Sigmoid colon (tissue), 7 donors: ENCODE data around the gene TANGO6. TPM values are rescaled to one million over a fixed set of nuclear protein-coding genes. Genes with fewer than 3 reads are reported as not detected.
"Not testable (repeated sequence)": the region's sequence is repeated elsewhere in the genome, so short reads cannot be mapped to it uniquely, and the experiment has no call there.

Experiments used
- DNase-seq: peaks from one replicate; pipeline ENCODE4 v3.0.0-alpha.2; 2019
- H3K27ac ChIP-seq, 4 donors: fragments of 200-600 bp; sonication (generic); one replicate each; pipeline ENCODE4 v1.5.1; 2016 to 2019; ENCODE audit warnings: mild to moderate bottlenecking in 1 of 4
- H3K27me3 ChIP-seq, 3 donors: fragments of 200-600 bp; sonication (generic); one replicate each; pipeline ENCODE4 v1.5.1; 2019; ENCODE audit warnings: mild to moderate bottlenecking in 1 of 3
- H3K36me3 ChIP-seq, 4 donors: fragments of 200-600 bp; sonication (generic); one replicate each; pipeline ENCODE4 v1.5.1; 2016 to 2019
- H3K4me1 ChIP-seq, 4 donors: fragments of 200-600 bp; sonication (generic); one replicate each; pipeline ENCODE4 v1.5.1; 2017 to 2019
- H3K4me3 ChIP-seq, 4 donors: fragments of 200-600 bp; sonication (generic); one replicate each; pipeline ENCODE4 v1.5.1; 2017 to 2019; ENCODE audit warnings: mild to moderate bottlenecking in 2 of 4, moderate library complexity in 1 of 4
- H3K9me3 ChIP-seq, 4 donors: fragments of 200-600 bp in 3 of 4; sonication (generic) in 3 of 4; one replicate each; pipeline versions ENCODE4 v1.5.1 to v1.6.1; 2013 to 2019
- EP300 ChIP-seq, 4 donors: sonication (generic); formaldehyde crosslinking; IDR thresholded peaks; one replicate each; pipeline ENCODE4 v1.6.1; 2017; ENCODE audit warnings: antibody characterized with exemption in 4 of 4
- POLR2A ChIP-seq, 2 donors: fragments of 450-650 bp; IDR thresholded peaks; one replicate each; pipeline ENCODE4 v1.6.1; 2016; ENCODE audit warnings: antibody characterized with exemption in 2 of 2, mild to moderate bottlenecking in 2 of 2, moderate library complexity in 2 of 2
- POLR2AphosphoS5 ChIP-seq, 4 donors: sonication (generic); formaldehyde crosslinking; IDR thresholded peaks; one replicate each; pipeline ENCODE4 v1.6.1; 2017; ENCODE audit warnings: antibody characterized with exemption in 4 of 4
- WGBS, 2 donors: extraction: QIAGEN DNeasy Blood & Tissue Kit; methylation state at CpG; one replicate each; pipeline ENCODE4 v1.1.7; 2013; 5-methylcytosine and 5-hydroxymethylcytosine counted together
- intact Hi-C: fragments of 100-400 bp; cut with DNase I; formaldehyde crosslinking; loops from one replicate; pipeline ENCODE4 v1.15.1; 2023
- polyA plus RNA-seq, 3 donors: library from polyadenylated mRNA; stranded (reverse); fragments of 200-250 nt; gene quantifications; one replicate each; pipeline ENCODE4 v1.2.3, GENCODE V29; 2013
- total RNA-seq, 4 donors: library from RNA; depleted of rRNA; stranded (reverse); fragments of >200 nt; gene quantifications; one replicate each; pipeline ENCODE4 v1.1.0, GENCODE V29; 2016
- TF ChIP-seq, protein P1 (sequence below), 4 experiments: fragments of 450-650 bp in 3 of 4; fragments of 200-600 bp in 1 of 4; IDR thresholded peaks; one replicate each; pipeline ENCODE4 v1.5.1; 2016 to 2019; ENCODE audit warnings: antibody characterized with exemption in 4 of 4, mild to moderate bottlenecking in 3 of 4, moderate library complexity in 2 of 4
- donor health status: healthy with polysubstance abuse.
- donor health status: Bipolar disorder and iron deficiency.
- donor health status: healthy.

Gene TANGO6
- total and polyA plus RNA-seq, 7 donors = 0.92 to 23.5 (median 16.0) TPM

DNA sequence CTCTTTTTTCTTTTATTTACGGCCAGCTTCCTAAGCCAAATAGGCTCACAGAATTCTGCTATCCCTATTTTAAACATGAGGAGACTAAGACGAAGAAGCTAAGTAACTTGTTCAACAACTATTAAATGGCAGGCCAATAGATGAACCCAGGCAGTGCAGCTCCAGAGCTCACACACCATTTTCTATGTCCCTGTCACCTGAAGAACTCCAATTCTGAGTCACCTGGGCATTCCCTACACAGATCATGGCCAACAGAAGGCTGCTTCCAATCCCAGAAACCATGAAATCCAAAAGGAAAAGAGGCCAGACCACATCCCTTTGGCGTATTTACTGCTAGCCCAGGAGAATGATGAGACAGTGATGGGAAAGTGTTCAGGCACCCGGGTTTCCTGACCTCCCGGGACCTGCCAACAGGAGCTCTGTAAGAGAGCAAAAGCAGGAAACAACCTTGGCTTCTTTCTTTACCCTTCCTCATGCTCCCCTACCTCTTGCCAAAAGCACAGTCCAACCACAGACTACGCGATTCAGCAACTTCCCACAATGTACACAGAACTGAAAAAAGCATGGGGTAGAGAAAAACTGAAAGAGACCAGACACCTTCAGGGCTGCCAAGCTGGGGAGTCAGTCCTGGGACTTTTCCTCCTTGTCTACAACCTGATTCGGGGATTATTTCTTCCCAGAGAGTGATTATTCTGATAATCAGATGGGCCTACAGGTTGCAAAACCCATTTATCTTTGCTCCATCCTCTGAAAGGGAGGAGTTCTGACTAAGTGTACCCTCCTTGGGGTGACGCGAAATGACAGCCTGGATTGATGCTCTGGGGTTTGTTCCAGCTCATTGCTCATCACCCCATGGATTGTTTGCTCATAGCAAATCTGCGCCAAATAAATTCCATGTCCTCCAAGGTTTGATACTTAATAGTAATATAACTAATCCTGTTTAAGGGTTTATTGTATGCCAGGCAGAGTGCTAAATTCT is 214.4 kb downstream of the TANGO6 start:
- DNase-seq = peak; percentile 62
- intact Hi-C loops = no loop called here
- 72 to 83% methylated on average over 11 of the region's 11 CpGs for WGBS, 2 donors
- peak in 2 of 4 donors; percentile 12 to 52 for TF ChIP-seq POLR2AphosphoS5 (IDR thresholded peaks at IDR 0.05)
- TF ChIP-seq EP300 (IDR thresholded peaks at IDR 0.05) = no peak
- Histone ChIP-seq H3K27ac (peak overlapping the region; percentile 52 to 76 (median 66)), H3K36me3 (no peaks in the 10 kb centered on the region), H3K4me3 (no peak overlapping the region), H3K9me3 (no peaks in the 10 kb centered on the region), H3K27me3 (no peaks in the 10 kb centered on the region), H3K4me1 (peaks cover 0 to 20% (median 15%) of the 10 kb centered on the region in 4 donors)

DNA sequence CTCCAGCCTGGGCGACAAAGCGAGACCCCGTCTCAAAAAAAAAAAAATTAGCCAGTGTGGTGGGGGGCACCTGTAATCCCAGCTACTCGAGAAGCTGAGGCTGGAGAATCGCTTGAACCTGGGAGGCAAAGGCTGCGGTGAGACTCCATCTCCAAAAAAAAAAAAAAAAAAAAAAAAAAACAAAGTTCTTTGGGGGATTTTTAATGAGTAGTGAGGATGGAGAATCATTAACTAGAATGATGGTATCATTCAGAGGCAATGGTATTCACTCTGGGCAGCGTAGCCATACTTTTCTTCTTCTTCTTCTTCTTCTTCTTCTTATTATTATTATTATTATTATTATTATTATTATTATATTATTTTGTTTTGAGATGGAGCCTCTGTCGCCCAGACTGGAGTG is 220.2 kb downstream of the TANGO6 start:
- H3K9me3 ChIP-seq, H3K27me3 ChIP-seq, H3K4me1 ChIP-seq, DNase-seq, intact Hi-C loops, H3K36me3 ChIP-seq, H3K27ac ChIP-seq, H3K4me3 ChIP-seq: not testable (repeated sequence)
- 95 to 96% methylated on average over 8 of the region's 8 CpGs for WGBS, 2 donors

DNA sequence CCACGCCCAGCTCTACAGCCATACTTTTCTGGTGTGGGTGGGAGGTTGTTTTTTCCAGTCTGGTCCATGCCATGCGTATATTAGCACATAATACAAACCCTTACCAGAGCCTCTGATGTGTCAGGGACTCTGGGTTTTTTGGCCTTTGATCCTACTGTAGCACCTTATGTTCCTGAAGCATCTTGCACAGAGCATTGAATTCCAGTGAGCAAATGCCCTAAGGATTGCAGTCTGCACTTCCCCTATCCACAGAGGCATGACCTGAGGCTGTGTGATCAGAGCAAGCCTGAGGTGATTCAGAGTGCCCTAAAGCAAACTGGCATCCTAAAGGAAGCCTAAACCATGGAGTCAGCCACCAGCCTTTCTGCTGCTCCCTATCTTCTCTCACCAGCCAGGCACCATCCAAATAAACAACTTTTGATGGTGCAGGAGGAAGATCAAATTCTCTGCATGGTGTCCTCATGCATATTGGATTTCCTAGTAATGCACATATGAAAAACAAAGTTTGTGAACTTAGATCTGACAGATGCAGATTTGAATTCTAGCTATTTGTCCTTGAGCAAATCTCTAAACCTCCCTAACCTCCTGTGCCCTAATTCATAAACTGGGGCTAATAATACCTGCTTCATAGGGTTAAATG is 220.9 kb downstream of the TANGO6 start:
- no peaks in the 10 kb centered on the region for H3K36me3 ChIP-seq
- no peak overlapping the region for H3K27ac ChIP-seq
- no peaks in the 10 kb centered on the region for H3K4me1 ChIP-seq
- intact Hi-C loops = no loop called here
- no peaks in the 10 kb centered on the region for H3K9me3 ChIP-seq
- TF ChIP-seq POLR2A (IDR thresholded peaks at IDR 0.05) (no peak), POLR2AphosphoS5 (IDR thresholded peaks at IDR 0.05) (no peak), EP300 (IDR thresholded peaks at IDR 0.05) (no peak)
- TF ChIP-seq, protein P1, sequence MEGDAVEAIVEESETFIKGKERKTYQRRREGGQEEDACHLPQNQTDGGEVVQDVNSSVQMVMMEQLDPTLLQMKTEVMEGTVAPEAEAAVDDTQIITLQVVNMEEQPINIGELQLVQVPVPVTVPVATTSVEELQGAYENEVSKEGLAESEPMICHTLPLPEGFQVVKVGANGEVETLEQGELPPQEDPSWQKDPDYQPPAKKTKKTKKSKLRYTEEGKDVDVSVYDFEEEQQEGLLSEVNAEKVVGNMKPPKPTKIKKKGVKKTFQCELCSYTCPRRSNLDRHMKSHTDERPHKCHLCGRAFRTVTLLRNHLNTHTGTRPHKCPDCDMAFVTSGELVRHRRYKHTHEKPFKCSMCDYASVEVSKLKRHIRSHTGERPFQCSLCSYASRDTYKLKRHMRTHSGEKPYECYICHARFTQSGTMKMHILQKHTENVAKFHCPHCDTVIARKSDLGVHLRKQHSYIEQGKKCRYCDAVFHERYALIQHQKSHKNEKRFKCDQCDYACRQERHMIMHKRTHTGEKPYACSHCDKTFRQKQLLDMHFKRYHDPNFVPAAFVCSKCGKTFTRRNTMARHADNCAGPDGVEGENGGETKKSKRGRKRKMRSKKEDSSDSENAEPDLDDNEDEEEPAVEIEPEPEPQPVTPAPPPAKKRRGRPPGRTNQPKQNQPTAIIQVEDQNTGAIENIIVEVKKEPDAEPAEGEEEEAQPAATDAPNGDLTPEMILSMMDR (IDR thresholded peaks at IDR 0.05) = no peak
- no peaks in the 10 kb centered on the region for H3K27me3 ChIP-seq
- no peak for DNase-seq
- 94 to 97% methylated on average over 2 of the region's 2 CpGs for WGBS, 2 donors
- H3K4me3 ChIP-seq = no peak overlapping the region

DNA sequence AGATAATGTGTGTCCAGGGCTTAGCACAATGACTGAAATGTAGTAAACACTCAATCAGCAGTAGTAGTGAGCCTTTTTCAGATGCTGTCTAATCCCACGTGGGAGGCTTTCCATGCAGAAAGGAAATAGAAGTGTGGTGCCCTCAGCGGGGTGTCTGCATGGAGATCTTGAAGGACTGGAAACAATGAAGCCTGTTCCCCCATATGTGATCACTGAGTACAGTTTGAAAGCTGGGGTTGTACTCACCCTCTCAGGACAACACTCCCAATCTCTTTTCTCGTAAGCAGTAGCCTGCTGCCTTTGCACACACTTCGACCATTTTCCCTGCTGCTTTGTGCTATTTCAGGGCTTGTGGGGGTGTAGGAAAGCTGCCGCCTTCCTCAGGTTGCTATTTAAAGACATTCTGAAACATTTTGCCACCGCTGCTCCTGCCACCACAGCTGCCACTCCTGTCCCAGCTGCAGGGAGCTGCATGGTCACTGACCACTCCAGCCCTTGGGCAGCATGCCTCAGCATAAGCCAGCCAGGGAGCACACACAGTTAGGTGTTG is 221.5 kb downstream of the TANGO6 start:
- intact Hi-C loops = no loop called here

DNA sequence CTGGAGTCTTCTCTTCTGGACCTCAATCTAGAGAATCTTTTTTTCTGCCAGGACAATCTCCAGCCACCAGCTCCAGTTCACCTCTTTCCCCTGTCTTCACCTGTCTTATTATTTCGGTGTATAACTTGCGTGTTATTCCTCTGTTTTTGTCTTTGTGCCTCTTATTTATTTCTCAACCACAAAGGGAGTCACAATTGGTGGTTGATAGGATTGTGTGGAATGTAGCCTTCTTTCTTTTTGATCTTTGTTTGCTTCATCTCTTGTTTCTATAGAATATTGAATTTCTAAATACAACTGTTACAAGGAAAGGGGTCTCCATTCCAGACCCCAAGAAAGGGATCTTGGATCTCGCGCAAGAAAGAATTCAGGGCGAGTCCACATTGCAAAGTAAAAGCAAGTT is 226.2 kb downstream of the TANGO6 start:
- TF ChIP-seq, protein P1 (IDR thresholded peaks at IDR 0.05) = no peak
- no peak for TF ChIP-seq POLR2A (IDR thresholded peaks at IDR 0.05)
- TF ChIP-seq POLR2AphosphoS5 (IDR thresholded peaks at IDR 0.05) = no peak
- TF ChIP-seq EP300 (IDR thresholded peaks at IDR 0.05) = no peak
- H3K4me3 ChIP-seq = no peak overlapping the region
- H3K27me3 ChIP-seq = no peaks in the 10 kb centered on the region
- no peak for DNase-seq
- no peaks in the 10 kb centered on the region for H3K9me3 ChIP-seq
- 98 to 99% methylated on average over 5 of the region's 5 CpGs for WGBS, 2 donors
- no peaks in the 10 kb centered on the region for H3K4me1 ChIP-seq
- intact Hi-C loops = no loop called here
- no peak overlapping the region for H3K27ac ChIP-seq
- H3K36me3 ChIP-seq = no peaks in the 10 kb centered on the region

More for the DNA sequence above, 221.5 kb downstream of the TANGO6 start:
- Histone ChIP-seq H3K4me1 (no peaks in the 10 kb centered on the region), H3K9me3 (no peaks in the 10 kb centered on the region), H3K36me3 (no peaks in the 10 kb centered on the region), H3K27me3 (no peaks in the 10 kb centered on the region), H3K27ac (no peak overlapping the region), H3K4me3 (no peak overlapping the region)
- TF ChIP-seq EP300 (IDR thresholded peaks at IDR 0.05) (no peak), POLR2A (IDR thresholded peaks at IDR 0.05) (no peak), POLR2AphosphoS5 (IDR thresholded peaks at IDR 0.05) (no peak)
- TF ChIP-seq, protein P1 (IDR thresholded peaks at IDR 0.05) = no peak
- WGBS, 2 donors = 76 to 92% methylated on average over 6 of the region's 6 CpGs
- DNase-seq = peak; percentile 12
